HepG2 (cell line): ENCODE results near the gene IRAK4. TPM values are rescaled to one million over a fixed set of nuclear protein-coding genes. Genes with fewer than 3 reads are reported as not detected.

ENCODE experiments used
- ATF7-NPFF ChIP-seq: sonication (generic); formaldehyde crosslinking; IDR thresholded peaks from 2 replicates; pipeline ENCODE4 v1.8.1; 2023; ENCODE audit warnings: mild to moderate bottlenecking, low read depth, missing genetic modification reagents, moderate library complexity
- E2F1 ChIP-seq: sonication (generic); formaldehyde crosslinking; IDR thresholded peaks from 2 replicates; pipeline ENCODE4 v1.5.0; 2020; ENCODE audit warnings: missing genetic modification reagents
- HMGXB4 ChIP-seq, 2 experiments: sonication (generic) in 1 of 2; formaldehyde crosslinking in 1 of 2; IDR thresholded peaks; 2 replicates each; pipeline versions ENCODE4 v1.4.0 to v1.6.1; 2018 to 2020; ENCODE audit warnings: missing genetic modification reagents in 2 of 2, borderline replicate concordance in 1 of 2, low read depth in 1 of 2, mild to moderate bottlenecking in 1 of 2, missing biosample characterization in 1 of 2
- HOXA3 ChIP-seq: sonication (generic); formaldehyde crosslinking; IDR thresholded peaks from 2 replicates; pipeline ENCODE4 v1.5.0; 2020; ENCODE audit warnings: missing genetic modification reagents
- MAX ChIP-seq: IDR thresholded peaks from 2 replicates; pipeline ENCODE4 v1.6.1; 2012; ENCODE audit warnings: inconsistent platforms
- NKX3-1 ChIP-seq: sonication (generic); formaldehyde crosslinking; IDR thresholded peaks from 2 replicates; pipeline ENCODE4 v1.5.0; 2020; ENCODE audit warnings: missing genetic modification reagents
- NR1H2 ChIP-seq: sonication (generic); formaldehyde crosslinking; IDR thresholded peaks from 2 replicates; pipeline ENCODE4 v1.8.1; 2022; ENCODE audit warnings: low read depth, missing genetic modification reagents, borderline replicate concordance
- PRDM15 ChIP-seq: sonication (generic); formaldehyde crosslinking; IDR thresholded peaks from 2 replicates; pipeline ENCODE4 v1.4.0; 2020; ENCODE audit warnings: missing genetic modification reagents
- SMYD3 ChIP-seq: sonication (generic); formaldehyde crosslinking; IDR thresholded peaks from 2 replicates; pipeline ENCODE4 v1.8.1; 2023; ENCODE audit warnings: mild to moderate bottlenecking, missing genetic modification reagents
- STAG1 ChIP-seq: sonication (generic); formaldehyde crosslinking; IDR thresholded peaks from 2 replicates; pipeline ENCODE4 v1.4.0; 2020; ENCODE audit warnings: missing genetic modification reagents
- YEATS4 ChIP-seq: sonication (generic); formaldehyde crosslinking; IDR thresholded peaks from 2 replicates; pipeline ENCODE4 v1.4.0; 2020; ENCODE audit warnings: missing genetic modification reagents, borderline replicate concordance
- ZNF570 ChIP-seq: sonication (generic); formaldehyde crosslinking; IDR thresholded peaks from 2 replicates; pipeline ENCODE4 v1.4.0; 2020; ENCODE audit warnings: mild to moderate bottlenecking, missing genetic modification reagents, borderline replicate concordance
- ZNF615 ChIP-seq: sonication (generic); formaldehyde crosslinking; IDR thresholded peaks from 2 replicates; pipeline ENCODE4 v1.5.0; 2020; ENCODE audit warnings: mild to moderate bottlenecking, missing genetic modification reagents, borderline replicate concordance
- ZNF772 ChIP-seq: sonication (generic); formaldehyde crosslinking; IDR thresholded peaks from 2 replicates; pipeline ENCODE4 v1.5.0; 2020; ENCODE audit warnings: mild to moderate bottlenecking, missing genetic modification reagents
- ZNF776 ChIP-seq: sonication (generic); formaldehyde crosslinking; IDR thresholded peaks from 2 replicates; pipeline ENCODE4 v1.4.0; 2020; ENCODE audit warnings: mild to moderate bottlenecking, missing genetic modification reagents
- ZNF782 ChIP-seq: sonication (generic); formaldehyde crosslinking; IDR thresholded peaks from 2 replicates; pipeline ENCODE4 v1.4.0; 2020; ENCODE audit warnings: missing genetic modification reagents, mild to moderate bottlenecking, borderline replicate concordance
- polyA plus RNA-seq, 8 experiments: library from polyadenylated mRNA; depleted of rRNA in 3 of 8; stranded (reverse) in 7 of 8; unstranded in 1 of 8; fragments of >200 nt; fragmentation: Illumina TruSeq in 4 of 8; extraction: Trizol in 4 of 8; gene quantifications; 2 replicates each; pipeline versions ENCODE4 v1.2.1 to v1.2.3, GENCODE V29; 2011 to 2016; ENCODE audit warnings: low read depth in 4 of 8, missing spikeins in 1 of 8, mixed read lengths in 1 of 8; ENCODE audit not compliant: insufficient read depth in 1 of 8
- total RNA-seq, 5 experiments: library from RNA; depleted of rRNA; stranded (reverse); fragments of >200 nt; fragmentation: Illumina TruSeq; extraction: Trizol; gene quantifications; 2 replicates each; pipeline ENCODE4 v1.2.3, GENCODE V29; 2016; ENCODE audit warnings: low read depth in 1 of 5
- TF ChIP-seq, protein P1 (sequence below): sonication (generic); formaldehyde crosslinking; IDR thresholded peaks from 2 replicates; pipeline ENCODE4 v1.8.0; 2022; ENCODE audit warnings: missing genetic modification reagents, mild to moderate bottlenecking, borderline replicate concordance
- TF ChIP-seq, protein P2 (sequence below): IDR thresholded peaks from 2 replicates; pipeline ENCODE4 v1.6.1; 2018; ENCODE audit warnings: missing genetic modification reagents, mild to moderate bottlenecking, missing compliant biosample characterization

IRAK4 gene
- total and polyA plus RNA-seq, 2 of the 13 experiments (the other 11 are each of a cell fraction or from before 2014, with no cell fraction given) = 6.6 to 7.1 TPM

GRCh38 chr12:43835656-43836474, 77.1 kb downstream of the IRAK4 start, which contains the start of gene TMEM117 (continued):
- TF ChIP-seq ZNF570 (CRISPR knock-in tag) (no peak), ZNF776 (CRISPR knock-in tag) (peak; percentile 30; the same call in 1 of the 2 replicates), HOXA3 (CRISPR knock-in tag) (peak; percentile 59; the same call in 1 of the 2 replicates), ATF7-NPFF (0 out of 2 replicates have a peak, but pooled peaks have one; percentile 28), ZNF615 (no peak), ZNF782 (CRISPR knock-in tag) (peak; percentile 26; the same call in 1 of the 2 replicates), SMYD3 (CRISPR knock-in tag) (0 out of 2 replicates have a peak, but pooled peaks have one; percentile 46), NR1H2 (no peak), E2F1 (no peak), ZNF772 (peak; percentile 45; the same call in 1 of the 2 replicates), YEATS4 (CRISPR knock-in tag) (peak; percentile 72; the same call in 1 of the 2 replicates), PRDM15 (CRISPR knock-in tag) (0 out of 2 replicates have a peak, but pooled peaks have one; percentile 24), HMGXB4 (CRISPR knock-in tag; IDR thresholded peaks at IDR 0.05; ENCODE audit: borderline replicate concordance in 1 of 2, low read depth in 1 of 2) (peak in 1 of 2 experiments; percentile 50; a peak in 3 of 4 replicates), MAX (peak; percentile 85), NKX3-1 (CRISPR knock-in tag) (peak; percentile 51; the same call in 1 of the 2 replicates), STAG1 (0 out of 2 replicates have a peak, but pooled peaks have one; percentile 2)
- TF ChIP-seq, protein P1, sequence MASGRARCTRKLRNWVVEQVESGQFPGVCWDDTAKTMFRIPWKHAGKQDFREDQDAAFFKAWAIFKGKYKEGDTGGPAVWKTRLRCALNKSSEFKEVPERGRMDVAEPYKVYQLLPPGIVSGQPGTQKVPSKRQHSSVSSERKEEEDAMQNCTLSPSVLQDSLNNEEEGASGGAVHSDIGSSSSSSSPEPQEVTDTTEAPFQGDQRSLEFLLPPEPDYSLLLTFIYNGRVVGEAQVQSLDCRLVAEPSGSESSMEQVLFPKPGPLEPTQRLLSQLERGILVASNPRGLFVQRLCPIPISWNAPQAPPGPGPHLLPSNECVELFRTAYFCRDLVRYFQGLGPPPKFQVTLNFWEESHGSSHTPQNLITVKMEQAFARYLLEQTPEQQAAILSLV (CRISPR knock-in tag) = 0 out of 2 replicates have a peak, but pooled peaks have one; percentile 24
- TF ChIP-seq, protein P2, sequence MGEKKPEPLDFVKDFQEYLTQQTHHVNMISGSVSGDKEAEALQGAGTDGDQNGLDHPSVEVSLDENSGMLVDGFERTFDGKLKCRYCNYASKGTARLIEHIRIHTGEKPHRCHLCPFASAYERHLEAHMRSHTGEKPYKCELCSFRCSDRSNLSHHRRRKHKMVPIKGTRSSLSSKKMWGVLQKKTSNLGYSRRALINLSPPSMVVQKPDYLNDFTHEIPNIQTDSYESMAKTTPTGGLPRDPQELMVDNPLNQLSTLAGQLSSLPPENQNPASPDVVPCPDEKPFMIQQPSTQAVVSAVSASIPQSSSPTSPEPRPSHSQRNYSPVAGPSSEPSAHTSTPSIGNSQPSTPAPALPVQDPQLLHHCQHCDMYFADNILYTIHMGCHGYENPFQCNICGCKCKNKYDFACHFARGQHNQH (CRISPR knock-in tag) = 0 out of 2 replicates have a peak, but pooled peaks have one; percentile 15
